GM19395 (cell line): ENCODE data around the gene BCAP31.

Experiments
- ATAC-seq: cut with Tn5 transposase; IDR thresholded peaks from one replicate; pipeline ENCODE4 v1.9.1; 2021; ENCODE audit warnings: mild to moderate bottlenecking, moderate library complexity; ENCODE audit not compliant: unreplicated experiment

Gene BCAP31

DNA sequence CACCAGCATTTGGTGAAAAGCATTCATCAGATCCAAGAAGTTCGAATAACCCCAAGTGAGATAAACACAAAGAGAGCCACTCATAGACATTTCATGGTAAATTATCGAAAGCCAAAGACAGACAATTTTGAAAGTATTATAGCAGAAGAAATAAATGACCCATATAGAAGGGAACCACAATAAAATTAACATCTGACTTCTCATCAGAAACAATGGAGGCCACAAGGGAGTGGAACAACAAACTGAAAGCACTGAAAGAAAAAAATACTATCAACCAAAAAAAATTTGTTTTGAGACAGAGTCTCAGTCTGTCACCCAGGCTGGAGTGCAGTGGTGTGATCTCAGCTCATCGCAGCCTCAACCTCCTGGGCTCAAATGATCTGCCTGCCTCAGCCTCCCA lies 64.9 kb downstream of the BCAP31 start:
- ATAC-seq: no peak

DNA sequence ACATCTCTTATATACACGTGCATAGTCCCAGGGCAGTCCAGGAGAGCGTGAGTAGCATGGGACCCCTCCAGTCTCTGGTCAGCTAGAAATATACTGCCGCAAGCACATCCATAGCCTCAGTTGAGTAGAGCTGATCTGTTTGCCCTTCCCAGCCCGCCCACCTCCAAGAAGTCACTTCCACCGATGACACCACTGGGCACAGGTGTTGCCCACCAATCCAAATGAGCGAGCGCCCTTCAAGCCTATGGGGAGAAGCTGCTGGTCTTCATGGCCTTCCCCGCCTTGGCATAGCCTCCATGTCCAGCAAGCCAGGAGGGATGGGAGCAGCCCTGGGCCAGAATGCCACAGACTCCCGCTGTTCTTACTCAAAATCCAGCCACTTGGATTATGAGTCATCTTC lies 67.0 kb downstream of the BCAP31 start:
- no peak for ATAC-seq

DNA sequence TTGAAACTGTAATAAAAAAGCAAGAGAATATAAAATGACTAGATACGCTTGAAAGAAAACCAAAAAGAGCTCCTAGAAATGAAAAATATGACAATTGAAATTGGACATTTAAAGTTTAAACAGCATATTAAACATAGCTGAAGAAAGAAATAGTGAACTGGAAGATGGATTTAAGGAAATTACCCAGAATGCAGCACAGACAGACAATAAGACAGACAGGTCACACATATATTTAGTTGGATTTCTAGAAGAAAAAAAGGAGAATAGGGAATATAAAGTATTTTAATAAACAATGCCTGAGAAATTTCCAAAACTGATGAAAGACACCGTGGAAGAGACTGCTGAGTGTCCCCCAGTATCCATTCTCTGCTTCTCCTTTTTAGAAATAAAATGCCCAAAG lies 70.6 kb downstream of the BCAP31 start:
- no peak for ATAC-seq

DNA sequence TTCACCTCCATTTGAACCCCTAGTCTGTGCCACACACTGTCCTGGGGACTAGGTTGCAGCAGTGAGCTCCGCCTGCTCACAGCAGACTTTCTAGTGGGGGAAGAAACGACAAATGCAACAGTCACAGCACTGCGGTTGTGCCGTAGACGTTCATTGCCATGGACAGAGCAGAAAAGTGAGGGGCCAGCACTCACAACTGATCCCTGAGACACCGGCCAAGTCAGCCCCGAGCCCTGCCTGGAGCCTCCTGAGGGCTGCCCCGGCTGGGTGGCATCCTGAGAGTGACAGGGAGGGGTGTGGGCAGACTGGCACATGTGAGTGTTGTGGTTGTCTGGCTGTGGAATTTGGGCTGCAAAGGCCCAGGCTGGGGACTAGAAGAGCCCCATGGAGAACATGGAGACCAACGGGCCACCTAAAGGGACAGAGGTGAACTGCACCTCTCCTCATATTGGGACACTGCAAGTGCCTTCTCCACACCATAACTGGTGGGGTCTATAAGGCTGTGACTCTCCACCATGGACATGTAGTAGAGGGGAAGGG lies 72.6 kb downstream of the BCAP31 start:
- no peak for ATAC-seq

DNA sequence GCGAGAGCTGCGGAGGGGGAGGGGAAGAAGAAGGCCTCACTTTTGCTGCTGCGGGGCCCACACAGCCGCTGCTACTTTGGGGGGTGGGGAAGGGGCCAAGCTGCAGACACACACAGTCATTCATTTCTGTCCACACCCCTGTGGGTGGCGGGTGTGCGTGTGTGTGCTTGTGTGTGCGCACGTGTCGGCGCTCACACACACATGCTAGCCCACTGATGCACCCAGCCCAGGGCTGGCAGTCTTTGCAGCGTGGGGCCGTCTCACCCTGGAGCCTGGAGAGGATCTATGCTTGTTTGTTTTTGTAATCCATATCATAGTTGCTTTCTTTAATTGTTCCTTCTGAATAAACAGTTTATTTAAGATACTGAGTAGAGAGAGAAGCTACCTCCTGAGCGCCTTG lies 73.2 kb downstream of the BCAP31 start:
- no peak for ATAC-seq
